SK-N-SH treated with all-trans-retinoic acid at 6 μM for 48 hours (cell line): ENCODE measurements around the gene CCL15.
"Not testable (repeated sequence)": the region's sequence is repeated elsewhere in the genome, so short reads cannot be mapped to it uniquely, and the experiment has no call there.

Experiments used
- ATAC-seq: fragments of 200-7000 bp; cut with Tn5 transposase; 3 replicates; pipeline ENCODE4 v1.9.1; 2020; ENCODE audit warnings: mild to moderate bottlenecking, moderate library complexity
- ARNTL ChIP-seq: fragments of 450-650 bp; formaldehyde crosslinking; IDR thresholded peaks from 2 replicates; pipeline ENCODE4 v1.5.0; 2020; ENCODE audit warnings: low read depth, mild to moderate bottlenecking, moderate library complexity, borderline replicate concordance
- BACH2 ChIP-seq: fragments of 250-450 bp; sonication (Bioruptor Pico); IDR thresholded peaks from 2 replicates; pipeline ENCODE4 v1.9.0; 2021; ENCODE audit warnings: mild to moderate bottlenecking, borderline replicate concordance
- CREB5 ChIP-seq: fragments of 250-450 bp; sonication (Bioruptor Pico); IDR thresholded peaks from 2 replicates; pipeline ENCODE4 v1.5.1; 2020; ENCODE audit warnings: low read depth, mild to moderate bottlenecking, moderate library complexity
- CSDC2 ChIP-seq: fragments of 250-450 bp; sonication (Bioruptor Pico); IDR thresholded peaks from 2 replicates; pipeline ENCODE4 v1.5.0; 2020; ENCODE audit warnings: mild to moderate bottlenecking, moderate library complexity
- CSRNP3 ChIP-seq: fragments of 250-450 bp; sonication (Bioruptor Pico); IDR thresholded peaks from 2 replicates; pipeline ENCODE4 v1.5.1; 2021; ENCODE audit warnings: mild to moderate bottlenecking, moderate library complexity
- ESRRG ChIP-seq: fragments of 250-450 bp; sonication (Bioruptor Pico); IDR thresholded peaks from 2 replicates; pipeline ENCODE4 v1.6.1; 2021; ENCODE audit warnings: mild to moderate bottlenecking
- GLIS3 ChIP-seq: fragments of 250-450 bp; sonication (Bioruptor Pico); IDR thresholded peaks from 2 replicates; pipeline ENCODE4 v1.5.0; 2020; ENCODE audit warnings: mild to moderate bottlenecking, moderate library complexity
- POU6F1 ChIP-seq: fragments of 250-450 bp; sonication (Bioruptor Pico); IDR thresholded peaks from 2 replicates; pipeline ENCODE4 v1.8.0; 2021; ENCODE audit warnings: low read depth, mild to moderate bottlenecking, moderate library complexity, borderline replicate concordance
- RARB ChIP-seq: fragments of 250-450 bp; sonication (Bioruptor Pico); IDR thresholded peaks from 2 replicates; pipeline ENCODE4 v1.8.0; 2021; ENCODE audit warnings: mild to moderate bottlenecking, moderate library complexity
- TCF4 ChIP-seq: fragments of 250-450 bp; sonication (Bioruptor Pico); IDR thresholded peaks from 2 replicates; pipeline ENCODE4 v1.8.0; 2021; ENCODE audit warnings: mild to moderate bottlenecking, moderate library complexity, borderline replicate concordance
- TOX ChIP-seq: fragments of 250-450 bp; sonication (Bioruptor Pico); IDR thresholded peaks from 2 replicates; pipeline ENCODE4 v1.8.0; 2021; ENCODE audit warnings: mild to moderate bottlenecking, moderate library complexity, borderline replicate concordance
- TSHZ2 ChIP-seq: fragments of 250-450 bp; sonication (Bioruptor Pico); IDR thresholded peaks from 2 replicates; pipeline ENCODE4 v1.5.0; 2020; ENCODE audit warnings: mild to moderate bottlenecking, moderate library complexity
- ZC3H10 ChIP-seq: fragments of 250-450 bp; sonication (Bioruptor Pico); IDR thresholded peaks from 2 replicates; pipeline ENCODE4 v1.5.1; 2021; ENCODE audit warnings: mild to moderate bottlenecking, moderate library complexity
- ZFP3 ChIP-seq: fragments of 250-450 bp; sonication (Bioruptor Pico); IDR thresholded peaks from 2 replicates; pipeline ENCODE4 v1.5.0; 2020; ENCODE audit warnings: mild to moderate bottlenecking, moderate library complexity
- ZNF70 ChIP-seq: fragments of 450-650 bp; formaldehyde crosslinking; IDR thresholded peaks from 2 replicates; pipeline ENCODE4 v1.5.0; 2020; ENCODE audit warnings: mild to moderate bottlenecking, moderate library complexity
- ZNF8 ChIP-seq: fragments of 450-650 bp; formaldehyde crosslinking; IDR thresholded peaks from 2 replicates; pipeline ENCODE4 v1.5.0; 2020; ENCODE audit warnings: mild to moderate bottlenecking, moderate library complexity

The CCL15 gene

GRCh38 chr17:35998018-35998545, 3.3 kb downstream of the CCL15 start (continued):
- TF ChIP-seq CREB5 (CRISPR knock-in tag) (no peak), ZFP3 (no peak), TSHZ2 (CRISPR knock-in tag) (no peak), TOX (CRISPR knock-in tag) (no peak), RARB (CRISPR knock-in tag) (no peak), ZNF8 (CRISPR knock-in tag) (no peak), ZC3H10 (CRISPR knock-in tag) (no peak), GLIS3 (CRISPR knock-in tag) (no peak), BACH2 (CRISPR knock-in tag) (no peak), TCF4 (CRISPR knock-in tag) (no peak)

GRCh38 chr17:35995346-35995745, 6.0 kb downstream of the CCL15 start:
- not testable (repeated sequence) for ATAC-seq

- no peak for TF ChIP-seq POU6F1
- no peak for ATAC-seq
These were observed 10.3 kb downstream of the CCL15 start for GRCh38 chr17:35991075-35991474.

- no peak for ATAC-seq
These were observed 13.2 kb downstream of the CCL15 start for GRCh38 chr17:35988164-35988563.

GRCh38 chr17:35986643-35987042, 14.7 kb downstream of the CCL15 start, which contains the start of gene CCL14:
CCL14 (minus strand) TSS chr17:35986729; CDS start chr17:35986649, 80 bp downstream.
- no peak for ATAC-seq
- no peak for TF ChIP-seq RARB (CRISPR knock-in tag)
- TF ChIP-seq ZNF8 (CRISPR knock-in tag) = no peak
- no peak for TF ChIP-seq CSRNP3 (CRISPR knock-in tag)
- TF ChIP-seq ZFP3 = no peak
- no peak for TF ChIP-seq ESRRG (CRISPR knock-in tag)
- no peak for TF ChIP-seq ZNF70 (CRISPR knock-in tag)
- no peak for TF ChIP-seq TOX (CRISPR knock-in tag)
- TF ChIP-seq TSHZ2 (CRISPR knock-in tag) = no peak
- no peak for TF ChIP-seq ZC3H10 (CRISPR knock-in tag)
- no peak for TF ChIP-seq CSDC2 (CRISPR knock-in tag)
- no peak for TF ChIP-seq ARNTL (CRISPR knock-in tag)

More at GRCh38 chr17:35988164-35988563, 13.2 kb downstream of the CCL15 start:
- no peak for TF ChIP-seq CREB5 (CRISPR knock-in tag)
- TF ChIP-seq GLIS3 (CRISPR knock-in tag) = no peak
- TF ChIP-seq ZFP3 = no peak
- no peak for TF ChIP-seq CSRNP3 (CRISPR knock-in tag)
